ENCODE data around the gene SBF2. TPM values are rescaled to one million over a fixed set of nuclear protein-coding genes. Genes with fewer than 3 reads are reported as not detected.
"Not testable (repeated sequence)": the region's sequence is repeated elsewhere in the genome, so short reads cannot be mapped to it uniquely, and the experiment has no call there.

SBF2 gene
- total RNA-seq, 2 donors from 2014 or later = 13.4 to 28.8 TPM

DNA sequence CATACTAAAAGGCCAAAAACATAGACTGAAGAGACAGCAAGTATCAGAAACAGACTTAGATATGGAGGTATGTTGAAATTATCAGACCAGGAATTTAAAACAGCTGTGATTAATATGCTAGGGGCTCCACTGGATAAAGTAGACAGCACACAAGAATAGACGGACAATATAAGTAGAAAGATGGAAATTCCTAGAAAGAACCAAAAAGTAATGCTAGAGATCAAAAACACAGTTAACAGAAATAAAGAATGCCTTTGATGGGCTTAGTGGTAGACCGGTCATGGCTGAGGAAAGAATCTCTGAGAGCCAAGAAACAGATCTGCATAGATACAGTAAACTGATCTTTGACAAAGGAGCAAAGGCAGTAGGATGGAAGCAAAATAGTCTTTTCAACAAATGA lies 380.0 kb downstream of the SBF2 start:
- Mint-ChIP-seq H3K4me3 (no peak overlapping the region), H3K9me3 (no peaks in the 10 kb centered on the region), H3K4me1 (ENCODE audit: low read depth) (no peaks in the 10 kb centered on the region), H3K36me3 (ENCODE audit: insufficient read depth in 2 of 2) (no peaks in the 10 kb centered on the region), H3K27me3 (ENCODE audit: low read depth) (no peaks in the 10 kb centered on the region), H3K27ac (no peak overlapping the region)
- ATAC-seq (replicated peaks in 1 of 2) = no peak
- no peak for DNase-seq

DNA sequence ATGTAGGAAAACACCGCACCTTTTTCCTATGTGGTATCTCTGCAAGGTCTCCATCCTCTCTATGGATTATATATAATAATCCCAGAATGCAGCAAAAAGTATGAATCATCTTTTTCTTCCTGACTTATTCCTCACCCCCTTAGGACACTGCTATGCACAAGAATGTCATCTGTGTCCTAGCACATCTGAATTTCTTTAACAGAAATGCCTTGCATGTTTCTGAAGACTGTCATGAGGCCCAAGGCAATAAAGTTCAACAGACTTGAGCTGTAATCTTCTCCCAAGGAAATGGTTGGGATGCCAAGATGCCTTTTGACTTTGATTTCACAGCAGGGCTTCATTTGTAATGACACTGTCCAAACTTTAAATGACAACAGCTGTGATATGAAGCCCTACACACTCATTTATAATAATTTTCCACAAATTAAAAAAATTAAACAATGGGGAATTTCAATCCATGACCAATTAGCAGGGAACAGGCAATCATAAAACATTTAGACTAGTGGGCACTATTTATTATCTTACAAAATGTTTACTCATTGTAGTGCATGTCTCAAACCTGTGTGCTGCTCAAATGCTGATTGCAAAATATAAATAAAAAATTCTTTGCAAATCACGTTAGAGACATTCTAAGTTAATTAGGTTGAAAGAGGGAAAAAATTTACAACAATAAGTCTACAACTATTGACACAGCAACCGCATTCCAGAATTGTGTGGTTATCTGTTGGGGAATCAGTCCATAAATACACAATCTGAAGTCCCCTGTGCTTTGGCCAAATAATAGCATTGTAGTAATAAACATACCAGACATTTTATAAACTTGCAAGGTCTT lies 387.8 kb downstream of the SBF2 start:
- Mint-ChIP-seq H3K4me1 (ENCODE audit: low read depth) (no peaks in the 10 kb centered on the region), H3K27ac (no peak overlapping the region), H3K36me3 (ENCODE audit: insufficient read depth in 2 of 2) (peaks cover 0 to 1% of the 10 kb centered on the region in 2 donors), H3K4me3 (no peak overlapping the region), H3K27me3 (ENCODE audit: low read depth) (no peaks in the 10 kb centered on the region), H3K9me3 (no peaks in the 10 kb centered on the region)
- no peak for ATAC-seq (replicated peaks in 1 of 2)
- DNase-seq = no peak

DNA sequence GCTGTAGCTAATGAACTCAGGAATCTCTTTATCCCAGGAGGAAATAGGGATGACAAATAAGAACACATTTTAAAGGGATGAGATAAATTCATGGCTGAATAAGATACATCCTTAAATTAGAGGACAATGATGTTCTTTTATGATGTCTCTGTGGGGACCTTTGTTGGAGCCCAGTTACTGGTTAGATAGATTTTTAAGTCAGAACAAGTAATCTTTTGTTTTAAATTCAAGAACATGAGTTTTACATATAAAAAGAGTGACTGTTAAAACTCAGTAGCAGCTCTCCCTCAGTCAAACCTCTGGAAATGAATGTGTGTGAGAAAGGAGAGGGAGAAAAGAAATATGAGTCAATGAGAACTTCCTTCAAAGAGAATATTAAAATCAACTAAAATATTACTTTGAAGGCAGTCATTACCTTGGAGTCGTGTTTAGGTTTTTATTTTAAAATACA lies 388.5 kb downstream of the SBF2 start:
- Mint-ChIP-seq H3K36me3 (ENCODE audit: insufficient read depth in 2 of 2) (peaks cover 0 to 1% of the 10 kb centered on the region in 2 donors), H3K27me3 (ENCODE audit: low read depth) (no peaks in the 10 kb centered on the region), H3K4me1 (ENCODE audit: low read depth) (no peaks in the 10 kb centered on the region), H3K4me3 (no peak overlapping the region), H3K9me3 (no peaks in the 10 kb centered on the region), H3K27ac (no peak overlapping the region)
- no peak for DNase-seq
- ATAC-seq (replicated peaks in 1 of 2) = no peak

DNA sequence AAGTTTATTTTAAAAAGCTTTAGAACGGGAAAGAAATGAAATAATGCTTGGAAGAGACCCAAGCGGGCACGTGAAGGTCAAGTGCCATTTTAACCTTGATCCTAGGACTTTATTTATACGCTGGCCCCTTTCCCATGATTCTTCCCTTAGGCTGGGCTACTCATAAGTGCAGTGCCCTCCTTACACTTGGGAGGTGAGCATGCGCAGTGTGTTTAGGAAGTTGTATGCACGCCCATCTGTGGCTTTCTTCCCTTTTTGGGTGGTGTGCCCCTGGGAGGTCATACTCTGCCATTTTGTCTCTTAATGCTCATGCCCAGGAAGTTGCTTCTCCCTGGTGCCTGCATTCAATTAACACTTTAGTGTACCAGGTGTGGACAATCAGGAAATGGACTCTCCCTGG lies 390.4 kb downstream of the SBF2 start:
- Mint-ChIP-seq H3K9me3 (no peaks in the 10 kb centered on the region), H3K27ac (no peak overlapping the region), H3K4me3 (no peak overlapping the region), H3K4me1 (ENCODE audit: low read depth) (no peaks in the 10 kb centered on the region), H3K27me3 (ENCODE audit: low read depth) (no peaks in the 10 kb centered on the region), H3K36me3 (ENCODE audit: insufficient read depth in 2 of 2) (peaks cover 0 to 1% of the 10 kb centered on the region in 2 donors)
- ATAC-seq (replicated peaks in 1 of 2) (no peak), DNase-seq (no peak)

DNA sequence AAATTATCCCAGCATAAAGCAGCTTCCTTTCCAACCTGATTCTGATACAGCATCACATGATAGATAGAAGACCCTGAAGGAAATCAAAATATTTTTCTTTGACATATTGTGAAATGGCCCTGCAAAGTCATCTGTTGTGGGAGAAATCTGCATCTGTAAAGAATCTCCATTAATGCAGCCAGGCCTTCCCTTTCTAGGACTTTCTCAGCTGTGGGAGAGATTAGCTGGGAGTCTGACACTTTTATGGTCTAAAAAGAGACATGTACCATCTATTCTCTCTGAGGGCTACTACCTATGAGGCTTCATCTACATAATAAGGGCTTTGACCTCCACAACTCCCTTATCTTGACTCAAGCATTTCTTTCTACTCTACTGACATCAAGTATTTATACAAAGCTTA lies 392.1 kb downstream of the SBF2 start:
- Mint-ChIP-seq H3K4me1 (ENCODE audit: low read depth) (no peaks in the 10 kb centered on the region), H3K27ac (no peak overlapping the region), H3K4me3 (no peak overlapping the region), H3K9me3 (no peaks in the 10 kb centered on the region), H3K36me3 (ENCODE audit: insufficient read depth in 2 of 2) (no peaks in the 10 kb centered on the region), H3K27me3 (ENCODE audit: low read depth) (no peaks in the 10 kb centered on the region)
- ATAC-seq (replicated peaks in 1 of 2) (no peak), DNase-seq (no peak)

DNA sequence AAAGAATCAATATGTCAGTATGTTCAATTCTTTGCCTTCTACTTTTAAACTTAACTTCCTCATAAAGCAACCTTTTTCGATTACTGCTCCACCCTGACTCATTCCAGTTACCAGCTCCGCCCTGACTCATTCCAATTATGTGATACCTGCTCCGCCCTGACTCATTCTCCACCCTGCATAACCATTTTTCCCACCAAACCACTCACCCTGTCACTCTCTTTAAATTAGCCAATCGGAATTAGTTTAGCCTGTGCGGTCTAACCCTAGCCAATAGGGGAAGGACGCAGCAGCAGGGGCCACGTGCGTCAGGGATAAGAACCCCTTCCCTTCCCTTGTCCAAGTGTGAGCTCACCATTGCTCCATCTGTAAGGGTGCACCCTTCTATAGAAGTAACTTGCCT lies 393.8 kb downstream of the SBF2 start:
- not testable (repeated sequence) for H3K4me1 Mint-ChIP-seq (ENCODE audit: low read depth); H3K4me3 Mint-ChIP-seq; H3K27ac Mint-ChIP-seq; ATAC-seq (replicated peaks in 1 of 2); H3K27me3 Mint-ChIP-seq (ENCODE audit: low read depth); H3K9me3 Mint-ChIP-seq; H3K36me3 Mint-ChIP-seq (ENCODE audit: insufficient read depth in 2 of 2)
- DNase-seq = peak; percentile 1 to 4

DNA sequence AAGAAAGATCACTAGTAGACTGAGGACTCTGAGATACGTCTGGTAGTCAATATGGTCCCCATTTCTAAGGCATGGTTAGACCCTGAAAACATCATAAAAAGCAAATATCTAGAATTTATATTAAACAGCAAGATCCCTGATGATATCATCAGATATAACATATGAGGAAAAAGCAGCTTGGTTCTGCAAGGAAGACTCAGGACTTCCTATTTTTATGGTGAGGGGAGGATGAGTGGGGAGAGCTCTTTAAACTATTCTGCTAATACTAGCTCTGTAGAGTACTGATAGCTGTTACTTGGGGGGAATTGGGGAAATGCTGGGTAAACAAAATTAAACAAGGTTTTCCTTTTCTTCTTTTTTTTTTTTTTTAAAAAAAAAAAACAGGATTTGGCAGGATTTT lies 394.3 kb downstream of the SBF2 start:
- no peaks in the 10 kb centered on the region for H3K27me3 Mint-ChIP-seq (ENCODE audit: low read depth)
- H3K4me3 Mint-ChIP-seq = no peak overlapping the region
- peaks cover 2 to 3% of the 10 kb centered on the region in 2 donors for H3K36me3 Mint-ChIP-seq (ENCODE audit: insufficient read depth in 2 of 2)
- DNase-seq (no peak), ATAC-seq (replicated peaks in 1 of 2) (no peak)
- no peaks in the 10 kb centered on the region for H3K4me1 Mint-ChIP-seq (ENCODE audit: low read depth)
- H3K27ac Mint-ChIP-seq = peak overlapping the region; percentile 40
- H3K9me3 Mint-ChIP-seq = peaks cover 0 to 3% of the 10 kb centered on the region in 2 donors

DNA sequence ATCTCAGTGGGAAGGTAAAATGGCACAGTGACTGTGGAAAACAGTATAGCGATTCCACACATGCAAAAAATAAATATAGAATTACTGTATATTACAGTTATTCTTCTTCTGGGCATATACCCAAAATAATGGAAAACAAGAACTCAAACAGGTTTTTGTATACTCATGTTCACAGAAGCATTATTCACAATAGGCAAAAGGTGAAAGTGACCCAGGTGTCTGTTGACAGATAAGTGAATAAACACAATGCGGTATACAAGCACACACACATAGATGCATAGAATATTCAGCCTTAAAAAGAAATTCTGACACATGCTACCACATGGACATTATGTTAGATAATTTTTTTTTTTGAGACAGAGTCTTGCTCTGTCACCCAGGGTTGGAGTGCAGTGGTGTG lies 397.1 kb downstream of the SBF2 start:
- ATAC-seq (replicated peaks in 1 of 2) (no peak), DNase-seq (no peak)
- Mint-ChIP-seq H3K9me3 (peaks cover 0 to 3% of the 10 kb centered on the region in 2 donors), H3K4me1 (ENCODE audit: low read depth) (no peaks in the 10 kb centered on the region), H3K27me3 (ENCODE audit: low read depth) (no peaks in the 10 kb centered on the region), H3K27ac (no peak overlapping the region), H3K36me3 (ENCODE audit: insufficient read depth in 2 of 2) (peaks cover 2 to 3% of the 10 kb centered on the region in 2 donors), H3K4me3 (no peak overlapping the region)

DNA sequence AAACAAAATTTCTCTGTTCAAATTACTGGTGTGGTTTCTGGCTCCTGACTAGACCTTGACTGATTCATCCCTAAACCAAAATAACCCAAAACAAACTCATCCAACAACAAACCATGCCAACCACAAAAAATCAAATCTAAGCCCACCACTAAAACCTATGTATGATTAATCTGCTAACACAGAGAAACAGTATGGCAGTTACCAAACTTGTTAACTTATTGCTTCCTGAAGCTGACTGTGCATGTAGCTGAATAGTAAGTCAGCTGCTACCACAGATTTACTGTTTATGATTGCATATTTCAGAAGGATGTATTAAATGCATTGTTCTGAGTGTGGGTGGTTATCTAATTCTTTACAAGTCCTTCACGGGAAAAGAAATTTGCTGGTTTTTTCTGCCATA lies 399.0 kb downstream of the SBF2 start:
- H3K27me3 Mint-ChIP-seq (ENCODE audit: low read depth) = no peaks in the 10 kb centered on the region
- peaks cover 4% of the 10 kb centered on the region for H3K4me1 Mint-ChIP-seq (ENCODE audit: low read depth)
- no peak overlapping the region for H3K27ac Mint-ChIP-seq
- no peak overlapping the region for H3K4me3 Mint-ChIP-seq
- H3K36me3 Mint-ChIP-seq (ENCODE audit: insufficient read depth in 2 of 2) = peaks cover 2 to 3% of the 10 kb centered on the region in 2 donors
- no peak for DNase-seq
- peak in 1 of 2 donors; percentile 60 for ATAC-seq (replicated peaks in 1 of 2)
- peaks cover 0 to 3% of the 10 kb centered on the region in 2 donors for H3K9me3 Mint-ChIP-seq

DNA sequence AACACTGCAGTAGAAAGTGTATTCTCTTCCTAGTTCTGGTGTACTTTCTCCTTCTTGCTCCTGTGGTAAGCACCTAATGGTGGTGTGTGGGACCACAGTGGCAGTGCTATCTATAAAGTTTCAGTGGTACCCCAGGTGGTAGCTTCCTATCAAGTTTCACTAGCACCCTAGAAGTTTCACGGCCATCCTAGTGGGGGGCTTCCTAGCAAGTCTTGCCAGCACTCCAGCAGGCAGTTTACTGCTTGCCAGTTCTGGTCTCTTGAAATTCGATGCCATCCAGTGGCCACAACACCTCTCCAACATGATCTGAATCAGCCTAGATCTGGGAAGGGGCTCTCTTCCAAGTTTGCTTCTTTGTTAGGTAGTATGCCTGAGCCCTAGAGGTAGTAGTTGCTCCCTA lies 400.5 kb downstream of the SBF2 start:
- ATAC-seq (replicated peaks in 1 of 2) (no peak), DNase-seq (no peak)
- Mint-ChIP-seq H3K27me3 (ENCODE audit: low read depth) (no peaks in the 10 kb centered on the region), H3K36me3 (ENCODE audit: insufficient read depth in 2 of 2) (peaks cover 2 to 3% of the 10 kb centered on the region in 2 donors), H3K4me1 (ENCODE audit: low read depth) (peaks cover 4% of the 10 kb centered on the region), H3K27ac (no peak overlapping the region), H3K9me3 (peaks cover 0 to 3% of the 10 kb centered on the region in 2 donors), H3K4me3 (no peak overlapping the region)

DNA sequence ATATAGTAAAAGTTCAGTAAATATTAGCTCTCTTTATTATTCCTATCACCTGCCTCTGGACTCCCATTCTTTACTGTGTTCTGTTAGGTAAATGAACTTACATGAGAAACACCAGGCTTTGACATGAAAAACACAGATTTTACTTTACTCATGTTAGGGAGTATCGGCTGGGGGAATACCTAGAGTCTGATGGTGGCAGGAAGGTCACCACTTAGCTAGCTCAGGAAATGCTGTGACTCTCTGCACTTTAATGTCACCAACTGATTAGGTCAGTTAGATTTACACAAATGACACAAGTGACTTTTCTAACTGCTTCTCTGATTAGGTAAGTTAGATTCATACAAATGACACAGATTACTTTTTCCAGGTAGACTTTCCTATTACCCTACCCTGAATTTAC lies 405.1 kb downstream of the SBF2 start:
- H3K4me3 Mint-ChIP-seq = no peak overlapping the region
- peak in 1 of 2 donors; percentile 30 for ATAC-seq (replicated peaks in 1 of 2)

DNA sequence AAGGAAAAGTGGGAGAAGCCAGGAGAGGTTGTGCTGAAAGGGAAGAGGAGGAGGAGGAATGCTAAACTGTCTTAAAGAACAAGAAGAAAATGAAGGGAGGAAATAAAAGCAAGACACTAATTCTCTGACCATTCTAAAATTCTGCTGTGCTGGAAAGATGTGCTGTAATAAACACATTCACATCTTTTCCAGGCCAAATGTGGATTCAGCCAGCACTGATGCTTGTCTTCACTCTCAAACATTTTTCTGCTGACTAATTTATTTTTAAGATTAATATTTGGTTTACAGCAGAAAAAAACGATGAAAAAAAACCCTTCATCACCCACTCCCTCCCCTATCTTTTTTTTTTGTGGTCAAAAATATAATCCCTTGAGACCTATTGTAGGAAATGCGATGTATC lies 406.5 kb downstream of the SBF2 start:
- H3K27me3 Mint-ChIP-seq (ENCODE audit: low read depth) = no peaks in the 10 kb centered on the region
- no peaks in the 10 kb centered on the region for H3K36me3 Mint-ChIP-seq (ENCODE audit: insufficient read depth in 2 of 2)
- H3K4me3 Mint-ChIP-seq = no peak overlapping the region
- DNase-seq = no peak
- ATAC-seq (replicated peaks in 1 of 2) = no peak
- H3K9me3 Mint-ChIP-seq = no peaks in the 10 kb centered on the region
- peaks cover 4% of the 10 kb centered on the region for H3K4me1 Mint-ChIP-seq (ENCODE audit: low read depth)
- H3K27ac Mint-ChIP-seq = no peak overlapping the region

More for the DNA sequence above, 405.1 kb downstream of the SBF2 start:
- Mint-ChIP-seq H3K36me3 (ENCODE audit: insufficient read depth in 2 of 2) (no peaks in the 10 kb centered on the region), H3K4me1 (ENCODE audit: low read depth) (peaks cover 4% of the 10 kb centered on the region), H3K27me3 (ENCODE audit: low read depth) (no peaks in the 10 kb centered on the region), H3K9me3 (no peaks in the 10 kb centered on the region), H3K27ac (no peak overlapping the region)
- DNase-seq = no peak

DNA sequence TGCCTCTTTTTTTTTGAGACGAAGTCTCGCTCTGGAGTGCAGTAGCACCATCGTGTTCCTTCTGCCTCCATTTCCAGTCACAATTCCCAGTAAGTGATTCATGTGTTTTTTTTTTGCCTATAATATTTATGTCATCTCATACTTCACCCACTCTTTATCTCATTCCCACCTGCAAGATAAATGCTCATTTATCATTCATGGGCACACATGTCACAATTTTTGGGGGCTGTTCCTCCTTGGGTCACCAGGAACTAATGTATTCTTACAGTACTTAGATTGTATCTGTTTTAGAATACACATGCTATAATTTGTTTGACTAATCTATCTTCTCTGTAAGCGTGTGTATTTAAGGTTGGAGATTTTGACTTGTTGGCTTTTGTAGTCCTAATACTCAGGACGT lies 407.4 kb downstream of the SBF2 start:
- no peak for ATAC-seq (replicated peaks in 1 of 2)
- no peaks in the 10 kb centered on the region for H3K27me3 Mint-ChIP-seq (ENCODE audit: low read depth)

DNA sequence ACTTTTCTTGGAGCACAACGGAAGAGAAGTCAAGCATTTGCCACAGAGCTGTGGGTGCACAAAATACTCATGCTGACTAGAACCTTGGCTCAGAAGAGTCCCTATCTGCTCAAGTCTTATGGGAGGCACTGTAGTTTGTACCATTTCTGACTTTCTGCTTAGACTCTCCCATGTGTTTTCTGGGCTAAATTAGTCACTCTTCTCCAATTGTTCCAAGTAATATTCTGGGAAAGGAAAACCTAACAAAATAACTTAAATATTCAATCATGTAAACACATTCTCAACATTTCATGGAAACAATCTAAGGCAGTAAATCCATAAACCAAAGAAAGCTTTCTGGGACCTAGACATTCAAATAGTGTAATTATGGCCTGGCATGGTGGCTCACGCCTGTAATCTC lies 409.4 kb downstream of the SBF2 start:
- DNase-seq (no peak), ATAC-seq (replicated peaks in 1 of 2) (no peak)
- H3K4me3 Mint-ChIP-seq = no peak overlapping the region
- H3K27ac Mint-ChIP-seq = no peak overlapping the region
- H3K4me1 Mint-ChIP-seq (ENCODE audit: low read depth) = no peaks in the 10 kb centered on the region
- H3K9me3 Mint-ChIP-seq = no peaks in the 10 kb centered on the region
- H3K36me3 Mint-ChIP-seq (ENCODE audit: insufficient read depth in 2 of 2) = no peaks in the 10 kb centered on the region
- no peaks in the 10 kb centered on the region for H3K27me3 Mint-ChIP-seq (ENCODE audit: low read depth)

More for the DNA sequence above, 407.4 kb downstream of the SBF2 start:
- no peak overlapping the region for H3K4me3 Mint-ChIP-seq
- peaks cover 4% of the 10 kb centered on the region for H3K4me1 Mint-ChIP-seq (ENCODE audit: low read depth)
- H3K9me3 Mint-ChIP-seq = no peaks in the 10 kb centered on the region
- no peaks in the 10 kb centered on the region for H3K36me3 Mint-ChIP-seq (ENCODE audit: insufficient read depth in 2 of 2)
- DNase-seq = no peak
- H3K27ac Mint-ChIP-seq = no peak overlapping the region
